Measurements from ENCODE around the gene AGO4.
"Not testable (repeated sequence)": the region's sequence is repeated elsewhere in the genome, so short reads cannot be mapped to it uniquely, and the experiment has no call there.

AGO4 gene

DNA sequence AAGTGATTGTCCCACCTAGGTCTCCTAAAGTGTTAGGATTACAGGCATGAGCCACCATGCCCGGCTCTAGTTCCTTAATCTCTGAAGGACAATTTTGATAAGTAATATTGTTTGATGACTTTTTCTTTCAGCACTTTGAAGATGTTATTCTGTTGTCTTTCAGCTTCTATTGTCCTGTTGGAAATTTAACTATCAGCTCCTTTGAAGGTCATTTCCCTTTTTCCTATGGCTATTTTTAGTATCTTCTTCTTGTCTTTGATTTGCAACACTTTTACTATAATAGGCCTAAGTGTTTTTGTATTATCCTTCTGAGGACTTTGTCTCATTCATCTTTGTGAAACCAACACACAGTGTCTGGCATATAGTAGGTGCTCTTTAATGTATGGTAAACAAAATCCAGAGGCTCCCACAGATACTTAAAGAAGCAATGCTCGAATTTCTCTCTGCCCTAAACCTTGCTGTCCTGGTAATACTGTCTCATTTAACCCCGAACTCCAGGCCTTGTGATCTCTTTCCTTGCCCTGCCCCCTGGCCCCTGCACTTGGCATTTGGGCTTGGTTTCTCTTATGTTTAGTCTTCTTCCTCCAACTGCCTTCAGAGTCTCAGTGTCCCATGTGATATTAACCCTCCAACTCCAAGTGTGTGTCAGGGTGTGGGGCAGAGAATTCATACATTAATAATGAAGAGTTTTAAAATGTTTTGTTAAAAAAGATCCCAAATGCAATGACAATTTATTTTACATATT lies 56.2 kb downstream of the AGO4 start:
- TF ChIP-seq, protein P1, sequence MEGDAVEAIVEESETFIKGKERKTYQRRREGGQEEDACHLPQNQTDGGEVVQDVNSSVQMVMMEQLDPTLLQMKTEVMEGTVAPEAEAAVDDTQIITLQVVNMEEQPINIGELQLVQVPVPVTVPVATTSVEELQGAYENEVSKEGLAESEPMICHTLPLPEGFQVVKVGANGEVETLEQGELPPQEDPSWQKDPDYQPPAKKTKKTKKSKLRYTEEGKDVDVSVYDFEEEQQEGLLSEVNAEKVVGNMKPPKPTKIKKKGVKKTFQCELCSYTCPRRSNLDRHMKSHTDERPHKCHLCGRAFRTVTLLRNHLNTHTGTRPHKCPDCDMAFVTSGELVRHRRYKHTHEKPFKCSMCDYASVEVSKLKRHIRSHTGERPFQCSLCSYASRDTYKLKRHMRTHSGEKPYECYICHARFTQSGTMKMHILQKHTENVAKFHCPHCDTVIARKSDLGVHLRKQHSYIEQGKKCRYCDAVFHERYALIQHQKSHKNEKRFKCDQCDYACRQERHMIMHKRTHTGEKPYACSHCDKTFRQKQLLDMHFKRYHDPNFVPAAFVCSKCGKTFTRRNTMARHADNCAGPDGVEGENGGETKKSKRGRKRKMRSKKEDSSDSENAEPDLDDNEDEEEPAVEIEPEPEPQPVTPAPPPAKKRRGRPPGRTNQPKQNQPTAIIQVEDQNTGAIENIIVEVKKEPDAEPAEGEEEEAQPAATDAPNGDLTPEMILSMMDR (IDR thresholded peaks at IDR 0.05; ENCODE audit: low read depth, low read length), result no peak
- no peak overlapping the region for H3K4me3 ChIP-seq (replicated peaks in 1 of 2; ENCODE audit: low read depth in 2 of 2, low read length in 2 of 2)
- DNase-seq (ENCODE audit: low read depth in 2 of 2), result no peak

DNA sequence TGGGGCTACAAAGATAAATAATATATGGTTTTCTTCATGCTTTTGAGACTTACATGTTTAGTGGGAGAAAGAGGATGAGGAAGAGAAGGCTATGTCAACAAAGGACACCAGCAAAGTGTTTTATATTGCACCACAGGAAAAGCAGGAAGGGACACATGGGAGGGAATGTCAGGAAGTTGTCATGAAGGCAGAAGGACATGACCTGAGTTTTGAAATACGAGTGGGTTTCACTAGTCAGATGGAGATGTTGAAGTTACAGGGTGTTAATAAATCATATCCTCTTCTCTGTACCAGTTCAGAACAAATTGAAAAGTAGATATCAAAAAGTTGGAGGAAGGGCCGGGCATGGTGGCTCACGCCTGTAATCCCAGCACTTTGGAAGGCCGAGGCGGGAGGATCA lies 57.0 kb downstream of the AGO4 start:
- no peak overlapping the region for H3K4me3 ChIP-seq (replicated peaks in 1 of 2; ENCODE audit: low read depth in 2 of 2, low read length in 2 of 2)
- TF ChIP-seq, protein P1 (IDR thresholded peaks at IDR 0.05; ENCODE audit: low read depth, low read length), result no peak
- no peak for DNase-seq (ENCODE audit: low read depth in 2 of 2)

- DNase-seq (ENCODE audit: low read depth in 2 of 2), result no peak
- TF ChIP-seq, protein P1 (IDR thresholded peaks at IDR 0.05; ENCODE audit: low read depth, low read length), result no peak
- no peak overlapping the region for H3K4me3 ChIP-seq (replicated peaks in 1 of 2; ENCODE audit: low read depth in 2 of 2, low read length in 2 of 2)
Measured at GRCh38 chr1:35866991-35867390, 59.2 kb downstream of the AGO4 start.

GRCh38 chr1:35869245-35869950 lies 61.6 kb downstream of the AGO4 start:
- not testable (repeated sequence) for H3K4me3 ChIP-seq (replicated peaks in 1 of 2; ENCODE audit: low read depth in 2 of 2, low read length in 2 of 2); DNase-seq (ENCODE audit: low read depth in 2 of 2)

GRCh38 chr1:35870651-35871309 lies 63.0 kb downstream of the AGO4 start:
- TF ChIP-seq, protein P1 (IDR thresholded peaks at IDR 0.05; ENCODE audit: low read depth, low read length), result no peak
- no peak overlapping the region for H3K4me3 ChIP-seq (replicated peaks in 1 of 2; ENCODE audit: low read depth in 2 of 2, low read length in 2 of 2)
- no peak for DNase-seq (ENCODE audit: low read depth in 2 of 2)

DNA sequence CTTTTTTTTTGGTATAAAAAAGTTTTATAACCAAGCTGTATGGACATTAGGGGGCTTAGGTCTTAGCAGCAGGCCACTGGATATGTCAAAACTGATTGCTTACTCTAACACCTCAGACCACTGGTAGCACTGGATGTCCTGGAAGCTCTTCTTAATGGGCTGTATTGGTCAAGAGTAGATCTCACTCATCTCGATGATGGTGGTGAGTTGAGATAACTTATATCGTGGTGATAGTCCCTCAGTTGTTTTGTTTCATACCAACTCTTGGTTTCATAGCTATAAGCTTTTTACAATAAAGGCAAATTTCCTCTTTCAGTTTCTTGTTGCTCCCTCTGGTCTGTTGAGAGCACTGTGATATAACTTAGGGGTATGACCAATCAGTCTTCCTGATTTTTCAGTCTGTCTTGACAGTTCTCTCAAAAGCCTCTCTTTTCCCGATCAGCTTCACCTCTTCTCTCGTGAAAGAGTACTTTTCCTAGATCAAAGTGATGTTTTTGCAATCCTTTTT lies 65.5 kb downstream of the AGO4 start:
- TF ChIP-seq, protein P1 (IDR thresholded peaks at IDR 0.05; ENCODE audit: low read depth, low read length), result no peak
- DNase-seq (ENCODE audit: low read depth in 2 of 2), result no peak
- H3K4me3 ChIP-seq (replicated peaks in 1 of 2; ENCODE audit: low read depth in 2 of 2, low read length in 2 of 2), result no peak overlapping the region

DNA sequence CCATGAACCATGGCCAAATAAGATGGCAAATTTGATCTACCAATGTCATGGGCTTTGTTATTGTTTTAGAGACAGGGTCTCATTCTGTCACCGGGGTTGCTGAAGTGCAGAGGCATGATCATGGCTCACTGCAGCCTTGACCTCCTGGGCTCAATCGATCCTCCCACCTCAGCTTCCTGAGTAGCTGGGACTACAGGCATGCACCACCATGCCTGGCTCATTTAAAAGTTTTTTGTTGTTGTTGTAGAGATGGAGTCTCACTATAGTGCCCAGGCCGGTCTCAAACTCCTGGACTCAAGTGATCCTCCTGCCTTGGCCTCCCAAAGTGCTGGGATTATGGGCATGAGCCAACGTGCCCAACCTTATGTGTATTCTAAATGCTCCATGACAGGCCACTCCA lies 66.3 kb downstream of the AGO4 start:
- H3K4me3 ChIP-seq (replicated peaks in 1 of 2; ENCODE audit: low read depth in 2 of 2, low read length in 2 of 2); DNase-seq (ENCODE audit: low read depth in 2 of 2): not testable (repeated sequence)

All from cardiac fibroblast (primary cell).